ENCODE measurements around the gene LSAMP. TPM values are rescaled to one million over a fixed set of nuclear protein-coding genes. Genes with fewer than 3 reads are reported as not detected.
"Not testable (repeated sequence)": the region's sequence is repeated elsewhere in the genome, so short reads cannot be mapped to it uniquely, and the experiment has no call there.

Gene LSAMP
- polyA plus RNA-seq, 4 donors = 11.4 to 30.6 (median 14.0) TPM

DNA sequence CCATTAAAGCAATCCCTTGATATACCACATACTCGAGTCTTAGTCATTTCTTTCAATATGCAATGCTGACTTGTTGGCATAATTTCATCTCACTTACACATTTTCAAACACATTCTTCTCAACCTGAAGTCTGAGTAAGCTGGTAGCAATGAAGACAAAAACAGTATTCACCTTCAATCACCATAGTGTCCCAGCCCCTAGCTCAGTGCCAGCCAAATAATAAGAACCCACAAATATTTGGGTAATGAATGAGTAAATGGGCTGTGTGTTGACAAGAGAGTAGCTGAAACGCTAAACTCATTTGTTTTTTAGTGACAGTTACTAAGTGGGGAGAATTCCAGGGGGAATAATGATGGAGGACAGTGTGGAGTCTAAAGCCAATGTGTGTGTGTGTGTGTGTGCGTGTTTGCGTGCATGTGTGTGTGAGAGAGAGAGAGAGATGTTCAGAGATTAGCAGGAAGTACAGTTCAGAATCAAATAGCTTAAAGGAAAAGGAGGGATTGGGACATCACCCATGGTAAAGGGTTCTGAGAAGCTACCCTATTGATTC, 656.3 kb downstream of the LSAMP start:
- DNase-seq (ENCODE audit: low read depth in 4 of 4, low spot score in 3 of 4) = no peak

DNA sequence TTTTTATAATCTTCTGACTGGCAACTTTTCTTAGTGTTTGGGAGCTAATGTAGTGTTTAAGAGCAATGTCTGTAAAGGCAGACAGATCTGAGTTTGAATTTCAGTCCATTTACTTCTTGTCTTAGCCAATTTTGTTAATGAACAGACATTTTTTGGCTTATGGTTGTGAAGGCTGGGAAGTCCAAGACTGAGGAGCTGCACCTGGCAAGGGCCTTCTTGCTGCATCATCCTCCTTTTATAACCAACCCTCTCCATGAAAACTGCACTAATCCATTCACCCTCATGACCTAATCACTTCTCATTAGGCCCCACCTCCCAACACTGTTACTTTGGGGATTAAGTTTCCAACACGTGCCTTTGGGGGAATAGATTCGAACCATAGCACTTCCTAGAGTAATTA, 657.5 kb downstream of the LSAMP start:
- DNase-seq (ENCODE audit: low read depth in 4 of 4, low spot score in 3 of 4) = no peak

DNA sequence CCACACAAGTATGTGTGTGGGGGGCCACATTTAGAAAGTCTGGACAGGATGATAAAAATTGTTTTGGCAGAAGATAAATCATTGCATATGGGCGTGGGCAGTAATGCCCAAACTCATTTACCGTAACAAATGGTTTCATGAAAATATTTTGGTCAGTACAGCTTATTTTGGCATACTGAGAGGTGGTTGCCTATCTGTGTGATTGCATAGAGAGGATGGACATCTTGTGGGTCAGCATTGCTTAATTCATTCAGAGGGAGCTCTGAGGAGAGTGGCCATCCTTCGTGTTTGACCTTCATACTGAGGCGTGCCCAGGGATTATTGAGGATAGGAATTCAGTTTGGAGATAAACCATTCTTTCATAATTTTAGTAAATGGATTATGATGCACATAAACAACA, 659.5 kb downstream of the LSAMP start:
- no peak for DNase-seq (ENCODE audit: low read depth in 4 of 4, low spot score in 3 of 4)

DNA sequence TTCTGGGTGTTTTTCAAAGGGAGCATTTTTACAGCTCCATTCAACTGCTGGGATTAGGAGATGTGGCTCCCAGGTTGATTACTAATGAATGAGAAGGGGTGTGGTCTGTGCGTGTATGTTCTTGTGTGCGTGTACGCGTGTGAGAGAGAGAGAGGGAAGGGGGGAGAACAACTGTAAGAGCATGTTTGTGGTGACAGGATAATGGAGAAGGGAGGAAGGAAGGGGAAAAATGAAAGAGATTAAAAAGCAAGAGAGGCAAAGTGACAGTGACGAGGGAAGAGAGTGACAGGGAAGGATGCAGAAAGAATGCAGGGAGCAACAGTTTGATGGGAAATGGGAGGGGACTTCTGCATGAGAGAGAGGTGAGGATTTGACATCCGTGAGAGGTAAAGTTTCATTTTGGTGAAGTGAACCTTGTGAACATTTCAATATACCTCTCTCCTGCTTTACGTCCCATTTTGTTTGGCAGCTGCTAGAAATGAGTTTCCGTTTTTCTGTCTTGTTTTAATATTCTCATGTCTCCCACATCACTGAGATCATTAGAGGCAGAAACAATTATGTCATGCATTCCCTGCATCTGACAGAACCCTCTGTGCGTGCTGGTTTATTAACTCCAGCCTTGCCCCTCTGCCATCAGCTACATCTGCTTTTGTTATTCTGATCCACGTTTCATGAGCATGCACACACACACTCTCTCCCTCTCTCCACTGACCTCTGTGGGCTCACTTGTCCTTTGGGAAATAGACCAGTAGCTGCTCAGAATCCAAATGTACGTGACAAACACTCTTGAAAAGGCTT, 660.3 kb downstream of the LSAMP start:
- no peak for DNase-seq (ENCODE audit: low read depth in 4 of 4, low spot score in 3 of 4)

DNA sequence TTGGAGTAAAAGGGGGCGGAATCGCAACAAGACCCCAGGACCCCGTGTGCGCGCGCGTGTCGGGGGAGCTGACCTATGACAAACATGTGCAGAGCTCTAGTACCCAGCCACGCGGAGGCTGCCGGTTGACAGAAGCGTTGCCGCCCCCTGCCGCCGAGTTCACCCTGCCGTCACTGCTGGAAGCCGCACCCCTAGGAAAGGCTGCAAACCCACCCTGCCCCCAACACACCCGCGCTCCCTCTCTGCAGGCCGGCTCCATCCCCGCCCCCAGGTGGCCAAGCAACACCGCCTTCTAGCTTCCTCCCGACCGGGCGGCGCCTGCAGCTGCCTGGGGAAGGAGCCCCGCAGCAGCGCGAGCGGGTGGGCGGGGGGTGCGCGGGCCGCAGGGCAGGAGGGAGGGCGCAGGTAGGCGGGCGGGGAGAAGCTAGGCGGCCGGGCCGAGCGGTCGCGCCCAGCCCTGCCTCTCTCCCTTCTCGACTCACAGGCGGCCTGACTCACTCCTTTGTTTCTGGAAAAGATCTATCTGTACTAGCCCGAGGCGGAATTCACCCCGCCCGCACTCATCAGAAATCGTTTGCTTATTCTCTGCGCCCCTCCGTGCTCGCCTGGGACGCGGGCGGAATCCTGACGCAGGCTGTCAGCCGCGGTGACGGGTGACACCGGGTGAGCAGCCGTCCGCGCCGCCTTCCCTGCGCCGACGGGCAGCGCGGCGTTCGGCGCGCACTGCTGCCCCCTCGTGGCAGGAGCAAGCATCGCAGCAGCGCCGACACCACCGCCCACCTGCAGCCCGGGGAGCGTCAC, 661.1 kb downstream of the LSAMP start:
- peak; percentile 78 to 88 (median 86) for DNase-seq (ENCODE audit: low read depth in 4 of 4, low spot score in 3 of 4)

DNA sequence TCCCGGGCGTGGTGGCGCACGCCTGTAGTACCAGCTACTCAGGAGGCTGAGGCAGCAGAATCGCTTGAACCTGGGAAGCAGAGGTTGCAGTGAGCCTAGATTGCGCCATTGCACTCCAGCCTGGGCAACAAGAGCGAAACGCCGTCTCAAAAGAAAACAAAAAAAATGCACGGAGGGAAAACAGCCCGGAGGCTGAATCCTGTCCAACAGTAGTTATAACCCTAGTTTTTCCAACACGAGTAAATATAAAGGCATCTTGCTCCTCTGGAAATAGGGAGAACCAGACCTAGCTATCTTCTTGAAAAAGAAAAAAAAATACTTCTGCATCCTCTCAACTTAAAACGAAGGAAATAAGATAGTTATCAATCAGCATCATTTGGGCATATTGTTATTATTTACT, 661.9 kb downstream of the LSAMP start:
- DNase-seq (ENCODE audit: low read depth in 4 of 4, low spot score in 3 of 4) = not testable (repeated sequence)

DNA sequence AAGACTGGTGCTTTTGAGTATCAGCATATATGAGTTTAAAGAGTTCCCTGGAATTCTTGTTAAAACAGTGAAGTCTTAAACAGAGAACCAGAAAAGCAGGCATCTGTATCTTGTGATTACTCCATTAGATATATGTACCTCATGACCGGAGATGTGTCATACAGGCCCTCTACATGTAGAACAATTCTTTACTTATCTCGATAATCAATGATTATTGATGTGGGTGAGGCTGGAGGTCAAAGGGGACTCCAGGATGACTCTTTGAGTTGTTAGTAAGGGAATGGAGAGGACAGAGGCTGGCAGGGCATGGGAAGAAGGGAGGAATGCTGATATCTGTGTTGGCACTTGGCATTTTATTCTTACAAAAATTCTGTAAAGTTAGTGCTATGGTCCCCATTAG, 666.3 kb downstream of the LSAMP start:
- no peak for DNase-seq (ENCODE audit: low read depth in 4 of 4, low spot score in 3 of 4)

DNA sequence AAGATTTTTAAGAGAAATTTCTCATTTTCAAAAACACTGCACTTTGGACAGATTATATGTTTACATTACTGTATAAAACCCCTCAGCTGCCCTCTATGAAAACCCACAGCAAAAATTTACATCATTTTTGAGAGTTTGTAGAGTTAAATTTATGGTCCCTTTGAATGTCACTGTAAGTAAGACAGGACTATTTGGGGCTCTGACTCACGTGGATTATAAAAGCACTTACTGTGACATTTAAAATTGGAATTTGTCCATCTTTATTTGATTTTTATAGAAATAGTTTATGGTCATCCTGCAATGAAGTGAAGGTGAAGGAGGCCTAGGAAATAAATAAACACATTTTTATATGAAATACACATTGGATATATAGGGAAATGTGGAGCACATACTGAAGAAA, 672.3 kb downstream of the LSAMP start:
- no peak for DNase-seq (ENCODE audit: low read depth in 4 of 4, low spot score in 3 of 4)

DNA sequence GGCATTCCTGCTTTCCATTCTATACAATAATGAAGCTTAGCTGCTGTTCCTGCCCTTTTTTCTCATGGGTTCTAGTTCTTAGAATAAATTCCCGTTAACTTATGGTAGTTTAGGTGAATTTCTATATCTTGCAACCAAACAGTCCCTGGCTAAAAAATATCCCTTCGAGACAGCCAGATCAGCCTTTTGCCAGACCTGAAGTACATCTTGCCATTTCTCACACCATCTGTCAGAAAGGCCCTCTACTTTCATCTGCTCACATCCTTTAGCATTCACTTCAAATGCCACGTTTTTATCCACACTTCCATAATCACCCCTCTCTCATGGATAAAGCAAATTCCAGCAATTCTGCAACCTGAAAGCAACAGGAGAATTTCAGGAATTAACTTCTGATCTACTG, 676.6 kb downstream of the LSAMP start:
- no peak for DNase-seq (ENCODE audit: low read depth in 4 of 4, low spot score in 3 of 4)

DNA sequence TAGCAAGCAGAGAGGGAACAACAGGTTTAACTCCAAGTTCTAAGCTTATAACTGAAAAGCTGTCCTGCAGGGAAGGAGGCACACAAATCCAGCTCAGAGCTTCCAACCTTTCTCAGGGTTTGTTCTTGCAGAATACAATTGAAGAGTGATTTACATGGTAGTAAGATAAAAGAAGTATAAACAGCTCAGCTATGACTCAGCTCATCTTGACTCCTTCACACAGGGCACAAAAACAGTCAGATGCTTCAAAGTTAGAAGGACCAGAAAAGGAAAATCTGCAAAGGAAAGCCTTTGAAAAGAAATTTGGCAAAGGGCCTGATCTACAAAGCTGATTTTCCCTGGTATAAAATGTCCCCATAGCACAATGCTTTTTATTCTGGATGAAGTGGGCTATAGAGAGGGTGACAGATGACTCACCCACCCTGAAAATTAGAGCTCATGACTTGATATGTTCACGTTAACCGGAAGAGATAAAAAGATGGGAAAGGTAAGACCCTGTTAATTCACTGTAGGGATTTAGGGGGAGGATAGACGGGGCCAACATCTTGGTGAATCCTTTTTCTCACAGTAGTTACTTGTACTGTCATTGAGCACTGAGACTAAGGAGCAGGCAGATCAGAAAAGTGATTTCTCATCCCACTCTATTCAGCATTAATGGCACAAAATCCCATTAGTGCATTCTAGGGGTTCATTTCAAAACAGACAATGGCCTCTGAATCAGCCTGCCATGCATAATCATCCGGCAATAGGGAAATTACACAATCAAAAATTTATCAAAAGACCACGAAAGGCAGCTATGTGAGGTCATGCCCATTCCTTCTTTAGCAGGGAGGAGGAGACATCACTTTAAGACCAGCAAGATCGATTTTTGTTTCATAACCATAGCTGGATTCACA, 678.5 kb downstream of the LSAMP start:
- no peak for DNase-seq (ENCODE audit: low read depth in 4 of 4, low spot score in 3 of 4)

DNA sequence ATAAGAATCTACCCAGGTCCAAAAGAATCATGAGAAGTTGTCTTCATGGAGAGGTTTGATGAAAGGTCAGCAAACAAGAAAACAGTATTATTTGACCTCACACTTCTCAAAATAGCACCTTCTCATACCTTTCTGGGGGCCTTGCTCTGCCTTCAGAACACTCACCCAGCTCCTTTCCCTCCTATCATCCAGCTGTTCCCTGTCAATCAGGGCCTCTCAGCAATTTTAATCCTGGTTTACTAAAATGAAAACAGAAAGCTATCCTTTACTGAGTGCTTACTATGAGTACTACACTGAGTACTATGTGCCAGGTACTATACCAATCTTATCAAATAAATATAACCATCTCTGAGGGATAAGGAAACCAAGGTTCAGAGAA, 683.4 kb downstream of the LSAMP start:
- DNase-seq (ENCODE audit: low read depth in 4 of 4, low spot score in 3 of 4) = no peak

DNA sequence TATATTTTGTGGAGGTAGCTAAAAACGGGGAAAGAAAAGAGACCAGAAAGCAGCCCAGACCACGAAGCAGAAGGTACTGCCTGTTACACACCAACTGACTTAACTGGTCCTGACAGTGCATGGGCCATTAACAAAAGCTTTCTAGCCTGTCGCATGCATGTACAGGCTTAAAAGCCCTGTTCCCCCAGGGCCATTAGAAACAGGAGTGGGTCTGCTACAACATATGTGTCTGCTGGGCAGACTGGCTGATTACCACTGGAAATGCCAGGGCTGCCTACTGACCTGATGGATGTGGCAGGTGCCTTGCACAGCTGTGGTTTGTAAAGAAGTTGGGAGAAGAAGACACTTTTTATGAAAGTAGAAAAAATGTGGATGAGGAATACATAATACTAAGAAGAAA, 684.6 kb downstream of the LSAMP start:
- DNase-seq (ENCODE audit: low read depth in 4 of 4, low spot score in 3 of 4) = no peak

DNA sequence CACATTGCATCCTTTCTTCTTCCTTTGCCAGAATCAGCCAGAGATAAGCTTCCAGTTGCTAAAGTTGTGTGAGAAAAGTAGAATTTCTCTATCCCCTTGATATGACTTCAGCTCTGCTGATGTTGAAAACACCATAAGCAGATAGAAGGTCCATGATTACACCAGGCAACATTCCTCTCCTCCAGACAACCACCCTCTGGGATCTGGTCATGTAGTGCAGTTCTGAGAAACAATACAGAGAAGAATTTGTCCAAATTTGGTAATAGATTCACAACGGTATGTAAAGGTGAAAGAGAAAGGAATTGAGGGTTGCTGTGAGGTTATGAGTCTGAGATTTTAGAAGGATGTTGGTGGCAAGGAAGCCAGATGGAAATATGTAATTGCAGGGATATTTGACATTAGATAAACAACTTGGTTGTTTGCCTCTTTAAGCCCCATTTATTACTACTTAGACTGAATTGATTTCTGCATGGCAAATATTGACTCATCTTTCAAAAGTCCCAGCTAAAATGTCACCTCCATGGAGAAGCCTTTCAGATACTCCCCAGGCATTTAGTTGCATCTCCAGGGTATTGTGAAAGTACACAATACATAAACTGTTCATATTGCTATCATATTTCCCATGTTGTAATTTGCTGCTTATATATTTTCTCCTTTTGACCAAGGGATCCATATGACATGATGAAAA, 687.1 kb downstream of the LSAMP start:
- DNase-seq (ENCODE audit: low read depth in 4 of 4, low spot score in 3 of 4) = no peak

DNA sequence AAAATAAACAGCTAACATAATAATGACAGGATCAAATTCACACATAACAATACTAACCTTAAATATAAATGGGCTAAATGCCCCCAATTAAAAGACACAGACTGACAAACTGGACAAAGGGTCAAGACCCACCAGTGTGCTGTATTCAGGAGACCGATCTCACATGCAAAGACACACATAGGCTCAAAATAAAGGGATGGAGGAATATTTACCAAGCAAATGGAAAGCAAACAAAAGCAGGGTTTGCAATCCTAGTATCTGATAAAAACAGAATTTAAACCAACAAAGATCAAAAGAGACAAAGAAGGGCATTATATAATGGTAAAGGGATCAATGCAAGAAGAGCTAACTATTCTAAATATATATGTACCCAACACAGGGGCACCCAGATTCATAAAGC, 692.3 kb downstream of the LSAMP start:
- DNase-seq (ENCODE audit: low read depth in 4 of 4, low spot score in 3 of 4) = not testable (repeated sequence)
